CD14-positive monocyte (primary cell): ENCODE measurements around the gene SH3PXD2A. TPM values are rescaled to one million over a fixed set of nuclear protein-coding genes. Genes with fewer than 3 reads are reported as not detected.

Source experiments
- DNase-seq, 3 donors: peaks; one replicate each; pipeline ENCODE4 v3.0.0-alpha.2; 2011 to 2022
- H2AFZ ChIP-seq: 2 replicates; pipeline ENCODE4 v1.6.0; 2012; ENCODE audit warnings: mild to moderate bottlenecking, low read depth, low read length, inconsistent platforms; ENCODE audit not compliant: insufficient read depth, poor library complexity, severe bottlenecking
- H3K27ac ChIP-seq, 2 donors: 1 replicate in 1 of 2; 2 replicates in 1 of 2; pipeline ENCODE4 v1.5.1; 2012 to 2013; ENCODE audit warnings: low read length in 2 of 2, control low read depth in 1 of 2, inconsistent platforms in 1 of 2, low read depth in 1 of 2, mild to moderate bottlenecking in 1 of 2
- H3K27me3 ChIP-seq, 2 donors: one replicate each; pipeline versions ENCODE4 v1.6.0 to v1.6.1; 2011 to 2013; ENCODE audit warnings: low read length in 2 of 2; ENCODE audit not compliant: control insufficient read depth in 2 of 2, insufficient read depth in 2 of 2
- H3K36me3 ChIP-seq, 2 donors: replicated peaks in 1 of 2; 1 replicate in 1 of 2; 2 replicates in 1 of 2; pipeline versions ENCODE4 v1.5.1 to v1.6.1; 2012 to 2013; ENCODE audit warnings: low read length in 2 of 2, control low read depth in 1 of 2, inconsistent platforms in 1 of 2, mild to moderate bottlenecking in 1 of 2; ENCODE audit not compliant: insufficient read depth in 2 of 2, control insufficient read depth in 1 of 2
- H3K4me1 ChIP-seq, 2 donors: 1 replicate in 1 of 2; 2 replicates in 1 of 2; pipeline versions ENCODE4 v1.5.1 to v1.6.1; 2012 to 2013; ENCODE audit warnings: low read length in 2 of 2, control low read depth in 1 of 2, inconsistent platforms in 1 of 2, mild to moderate bottlenecking in 1 of 2, moderate library complexity in 1 of 2; ENCODE audit not compliant: insufficient read depth in 2 of 2, control insufficient read depth in 1 of 2
- H3K4me2 ChIP-seq: replicated peaks from 2 replicates; pipeline ENCODE3; 2012; ENCODE audit warnings: low read length, moderate library complexity, mild to moderate bottlenecking; ENCODE audit not compliant: poor library complexity, severe bottlenecking; ENCODE audit errors: extremely low read depth
- H3K4me3 ChIP-seq, 3 experiments: fragments of 200-600 bp in 1 of 3; sonication (generic) in 1 of 3; replicated peaks in 1 of 3; 1 replicate in 2 of 3; 2 replicates in 1 of 3; pipeline ENCODE4 v1.5.1; 2011 to 2013; ENCODE audit warnings: low read length in 3 of 3, mild to moderate bottlenecking in 3 of 3, control low read depth in 2 of 3, low read depth in 2 of 3, inconsistent platforms in 1 of 3, moderate library complexity in 1 of 3
- H3K79me2 ChIP-seq: 2 replicates; pipeline ENCODE4 v1.6.0; 2012; ENCODE audit warnings: mild to moderate bottlenecking, control low read depth, inconsistent platforms, low read length, moderate library complexity; ENCODE audit not compliant: insufficient read depth
- H3K9ac ChIP-seq: 2 replicates; pipeline ENCODE4 v1.6.0; 2017; ENCODE audit warnings: low read length, mild to moderate bottlenecking; ENCODE audit not compliant: insufficient read depth, poor library complexity, severe bottlenecking
- H3K9me3 ChIP-seq, 2 donors: replicated peaks in 1 of 2; 1 replicate in 1 of 2; 2 replicates in 1 of 2; pipeline versions ENCODE4 v1.5.1 to v1.6.1; 2012 to 2013; ENCODE audit warnings: low read length in 2 of 2, control low read depth in 1 of 2; ENCODE audit not compliant: control insufficient read depth in 1 of 2, insufficient read depth in 1 of 2
- H4K20me1 ChIP-seq: 2 replicates; pipeline ENCODE4 v1.6.0; 2012; ENCODE audit warnings: mild to moderate bottlenecking, low read length, control low read depth, moderate library complexity; ENCODE audit not compliant: insufficient read depth
- H3K27ac Mint-ChIP-seq, 7 donors: one replicate each; pipeline ENCODE4 v1.8.0; 2020; ENCODE audit warnings: mild to moderate bottlenecking in 7 of 7, mixed read lengths in 7 of 7, moderate library complexity in 6 of 7, inconsistent platforms in 2 of 7
- H3K27me3 Mint-ChIP-seq, 3 donors: one replicate each; pipeline ENCODE4 v1.8.0; 2021 to 2022; ENCODE audit warnings: low read depth in 3 of 3, mild to moderate bottlenecking in 3 of 3, mixed read lengths in 3 of 3, moderate library complexity in 3 of 3, inconsistent platforms in 1 of 3
- H3K36me3 Mint-ChIP-seq, 2 donors: one replicate each; pipeline ENCODE4 v1.8.0; 2020; ENCODE audit warnings: mixed read lengths in 2 of 2, inconsistent platforms in 1 of 2, mild to moderate bottlenecking in 1 of 2
- H3K4me1 Mint-ChIP-seq: one replicate; pipeline ENCODE4 v1.8.0; 2020; ENCODE audit warnings: mild to moderate bottlenecking, mixed read lengths
- H3K4me3 Mint-ChIP-seq, 2 donors: one replicate each; pipeline ENCODE4 v1.8.0; 2020; ENCODE audit warnings: mild to moderate bottlenecking in 2 of 2, mixed read lengths in 2 of 2, moderate library complexity in 1 of 2
- H3K9me3 Mint-ChIP-seq, 7 donors: one replicate each; pipeline ENCODE4 v1.8.0; 2020 to 2022; ENCODE audit warnings: mixed read lengths in 7 of 7, mild to moderate bottlenecking in 6 of 7, moderate library complexity in 6 of 7, inconsistent platforms in 2 of 7
- WGBS: methylation state at CpG from one replicate; pipeline ENCODE4 v1.1.5; 2013; ENCODE audit warnings: missing lambda C conversion rate; ENCODE audit not compliant: insufficient coverage; 5-methylcytosine and 5-hydroxymethylcytosine counted together
- intact Hi-C, 2 donors: fragments of 100-400 bp; cut with micrococcal nuclease; formaldehyde crosslinking; loops; one replicate each; pipeline versions ENCODE4 v1.15.0 to v1.15.1; 2023
- polyA plus RNA-seq, 3 donors: library from polyadenylated mRNA; depleted of rRNA in 1 of 3; unstranded in 2 of 3; stranded (reverse) in 1 of 3; fragments of 300-500 nt in 2 of 3; fragments of >200 nt in 1 of 3; fragmentation: Illumina TruSeq in 2 of 3; gene quantifications; 1 replicate in 2 of 3; 2 replicates in 1 of 3; pipeline ENCODE4 v1.2.3, GENCODE V29; 2012 to 2021
- TF ChIP-seq, protein P1 (sequence below): fragments of 200-600 bp; IDR thresholded peaks from one replicate; pipeline ENCODE4 v1.8.0; 2022; ENCODE audit warnings: antibody characterized with exemption, mild to moderate bottlenecking

SH3PXD2A gene
- polyA plus RNA-seq, 3 donors, result 0.01 to 0.76 (median 0.05) TPM

DNA sequence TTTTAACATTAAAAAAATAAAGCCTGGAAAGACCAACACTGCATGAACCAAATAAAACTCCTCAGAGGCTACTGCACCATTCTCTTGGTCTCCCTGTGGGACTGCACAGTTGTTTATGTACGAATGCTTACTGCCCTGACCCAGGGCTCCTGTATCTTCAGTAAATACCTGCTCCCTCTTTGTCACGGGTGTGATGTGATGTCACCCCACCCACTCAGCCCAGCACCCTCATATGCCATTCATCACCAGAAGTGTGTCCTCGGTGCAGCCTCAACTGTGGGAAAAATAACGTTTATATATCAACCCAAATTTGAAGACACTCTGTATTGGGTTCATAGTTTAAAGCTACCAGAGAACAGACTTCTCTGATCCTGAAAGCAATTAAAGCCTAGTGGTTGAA is 14.0 kb upstream of the SH3PXD2A start:
- Mint-ChIP-seq H3K36me3 (peaks cover 9 to 33% of the 10 kb centered on the region in 2 donors), H3K4me3 (no peak overlapping the region), H3K9me3 (peaks cover 7 to 20% (median 11%) of the 10 kb centered on the region in 7 donors), H3K27me3 (peaks cover 0 to 4% (median 3%) of the 10 kb centered on the region in 3 donors), H3K27ac (no peak overlapping the region), H3K4me1 (no peaks in the 10 kb centered on the region)
- no peak overlapping the region for H3K27ac ChIP-seq
- no peak overlapping the region for H3K9ac ChIP-seq
- H3K27me3 ChIP-seq, result no peaks in the 10 kb centered on the region
- peaks cover 2 to 9% of the 10 kb centered on the region in 2 donors for H3K9me3 ChIP-seq
- no peak for DNase-seq
- no peak overlapping the region for H2AFZ ChIP-seq
- no peak overlapping the region for H3K4me2 ChIP-seq
- H3K4me1 ChIP-seq, result no peaks in the 10 kb centered on the region
- intact Hi-C loops, result no loop called here
- H3K79me2 ChIP-seq, result no peaks in the 10 kb centered on the region
- no peaks in the 10 kb centered on the region for H4K20me1 ChIP-seq
- 100% methylated on average over 1 of the region's 4 CpGs for WGBS
- H3K4me3 ChIP-seq, result no peak overlapping the region
- H3K36me3 ChIP-seq, result peaks cover 0 to 13% of the 10 kb centered on the region in 2 donors
- TF ChIP-seq, protein P1, sequence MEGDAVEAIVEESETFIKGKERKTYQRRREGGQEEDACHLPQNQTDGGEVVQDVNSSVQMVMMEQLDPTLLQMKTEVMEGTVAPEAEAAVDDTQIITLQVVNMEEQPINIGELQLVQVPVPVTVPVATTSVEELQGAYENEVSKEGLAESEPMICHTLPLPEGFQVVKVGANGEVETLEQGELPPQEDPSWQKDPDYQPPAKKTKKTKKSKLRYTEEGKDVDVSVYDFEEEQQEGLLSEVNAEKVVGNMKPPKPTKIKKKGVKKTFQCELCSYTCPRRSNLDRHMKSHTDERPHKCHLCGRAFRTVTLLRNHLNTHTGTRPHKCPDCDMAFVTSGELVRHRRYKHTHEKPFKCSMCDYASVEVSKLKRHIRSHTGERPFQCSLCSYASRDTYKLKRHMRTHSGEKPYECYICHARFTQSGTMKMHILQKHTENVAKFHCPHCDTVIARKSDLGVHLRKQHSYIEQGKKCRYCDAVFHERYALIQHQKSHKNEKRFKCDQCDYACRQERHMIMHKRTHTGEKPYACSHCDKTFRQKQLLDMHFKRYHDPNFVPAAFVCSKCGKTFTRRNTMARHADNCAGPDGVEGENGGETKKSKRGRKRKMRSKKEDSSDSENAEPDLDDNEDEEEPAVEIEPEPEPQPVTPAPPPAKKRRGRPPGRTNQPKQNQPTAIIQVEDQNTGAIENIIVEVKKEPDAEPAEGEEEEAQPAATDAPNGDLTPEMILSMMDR, result no peak

DNA sequence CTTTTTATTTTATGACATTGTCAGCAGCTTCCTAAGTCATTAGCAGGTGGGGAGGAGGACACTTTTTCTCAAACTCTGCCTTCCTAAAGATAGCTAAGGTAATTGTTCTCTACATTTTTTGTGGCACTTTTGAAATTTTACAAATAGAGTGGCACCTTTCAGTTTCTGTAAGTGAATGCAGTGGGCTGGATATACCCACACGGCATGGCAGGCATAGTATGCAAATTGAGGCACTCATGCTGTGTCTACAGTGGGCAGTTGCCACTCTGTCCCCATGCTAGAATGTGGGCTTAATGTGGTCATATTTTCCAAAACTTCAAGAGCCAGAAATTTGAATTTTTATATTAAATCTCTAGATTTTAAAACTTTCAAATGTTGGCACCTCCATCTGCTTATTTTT is 12.8 kb upstream of the SH3PXD2A start:
- Mint-ChIP-seq H3K27me3 (peaks cover 0 to 4% (median 3%) of the 10 kb centered on the region in 3 donors), H3K36me3 (peaks cover 7 to 22% of the 10 kb centered on the region in 2 donors), H3K4me1 (no peaks in the 10 kb centered on the region), H3K27ac (no peak overlapping the region), H3K4me3 (no peak overlapping the region), H3K9me3 (peaks cover 7 to 20% (median 11%) of the 10 kb centered on the region in 7 donors)
- no peaks in the 10 kb centered on the region for H3K27me3 ChIP-seq
- no peaks in the 10 kb centered on the region for H3K4me1 ChIP-seq
- no peak overlapping the region for H3K4me2 ChIP-seq
- peaks cover 2 to 9% of the 10 kb centered on the region in 2 donors for H3K9me3 ChIP-seq
- no peak for DNase-seq
- WGBS, result 100% methylated on average over 1 of the region's 1 CpG
- no peaks in the 10 kb centered on the region for H4K20me1 ChIP-seq
- no peak overlapping the region for H3K4me3 ChIP-seq
- H3K27ac ChIP-seq, result no peak overlapping the region
- TF ChIP-seq, protein P1, result no peak
- intact Hi-C loops, result no loop called here
- H3K36me3 ChIP-seq, result peaks cover 0 to 13% of the 10 kb centered on the region in 2 donors
- no peaks in the 10 kb centered on the region for H3K79me2 ChIP-seq
- no peak overlapping the region for H3K9ac ChIP-seq
- H2AFZ ChIP-seq, result no peak overlapping the region
